ENCODE data around the gene ACTR6.

Gene ACTR6

GRCh38 chr12:100267603-100268281 is 67.1 kb downstream of the ACTR6 start:
- DNase-seq, result no peak

GRCh38 chr12:100268835-100269564 is 68.4 kb downstream of the ACTR6 start:
- DNase-seq, result no peak

- no peak for DNase-seq
Observed at GRCh38 chr12:100273782-100274181, 73.2 kb downstream of the ACTR6 start.
